DOHH2 (cell line): ENCODE results near the gene SP2.

Source experiments
- CTCF ChIP-seq: fragments of 200-600 bp; sonication (generic); IDR thresholded peaks from one replicate; pipeline ENCODE4 v1.5.1; 2014; ENCODE audit warnings: antibody characterized with exemption, mild to moderate bottlenecking, low read depth, low read length; ENCODE audit not compliant: poor library complexity, severe bottlenecking
- EZH2phosphoT487 ChIP-seq: fragments of 200-600 bp; sonication (generic); IDR thresholded peaks from 2 replicates; pipeline ENCODE4 v1.6.1; 2017; ENCODE audit warnings: borderline replicate concordance, mild to moderate bottlenecking, antibody characterized with exemption, low read length, moderate library complexity, mixed read lengths

- TF ChIP-seq CTCF (no peak), EZH2phosphoT487 (no peak)
Measured at GRCh38 chr17:47945529-47946508, 49.8 kb downstream of the SP2 start.
